Mesenchymal stem cell (in vitro differentiated cells and primary cell): ENCODE data around the gene KRTAP4-16.

Experiments
- DNase-seq: peaks from one replicate; pipeline ENCODE4 v3.0.0-alpha.2; 2013
- H2AFZ ChIP-seq: one replicate; pipeline ENCODE4 v1.6.1; 2013; ENCODE audit warnings: low read depth, mild to moderate bottlenecking, control low read depth, inconsistent platforms, low read length, moderate library complexity
- H2AK5ac ChIP-seq: 2 replicates; pipeline ENCODE4 v1.6.1; 2013; ENCODE audit warnings: low read length, moderate library complexity, mild to moderate bottlenecking, inconsistent platforms; ENCODE audit not compliant: severe bottlenecking
- H2BK120ac ChIP-seq: one replicate; pipeline ENCODE4 v1.6.1; 2013; ENCODE audit warnings: low read depth, mild to moderate bottlenecking, inconsistent platforms, low read length, moderate library complexity
- H2BK12ac ChIP-seq, 2 experiments: one replicate each; pipeline ENCODE4 v1.6.1; 2013; ENCODE audit warnings: inconsistent platforms in 2 of 2, low read length in 2 of 2, mild to moderate bottlenecking in 2 of 2, moderate library complexity in 2 of 2, control low read depth in 1 of 2
- H2BK15ac ChIP-seq: one replicate; pipeline ENCODE4 v1.6.1; 2013; ENCODE audit warnings: mild to moderate bottlenecking, low read depth, inconsistent platforms; ENCODE audit not compliant: poor library complexity, severe bottlenecking
- H2BK5ac ChIP-seq: 2 replicates; pipeline ENCODE4 v1.6.1; 2013; ENCODE audit warnings: low read depth, mild to moderate bottlenecking, low read length, control low read depth, inconsistent platforms; ENCODE audit not compliant: poor library complexity, severe bottlenecking
- H3K14ac ChIP-seq, 2 experiments: one replicate each; pipeline ENCODE4 v1.6.1; 2013; ENCODE audit warnings: inconsistent platforms in 2 of 2, low read length in 2 of 2, control low read depth in 1 of 2, mild to moderate bottlenecking in 1 of 2, moderate library complexity in 1 of 2
- H3K18ac ChIP-seq, 2 experiments: one replicate each; pipeline ENCODE4 v1.6.1; 2013; ENCODE audit warnings: inconsistent platforms in 2 of 2, low read length in 2 of 2, control low read depth in 1 of 2, low read depth in 1 of 2, mild to moderate bottlenecking in 1 of 2
- H3K23ac ChIP-seq, 2 experiments: one replicate each; pipeline ENCODE4 v1.6.1; 2013; ENCODE audit warnings: inconsistent platforms in 2 of 2, low read length in 2 of 2, mild to moderate bottlenecking in 2 of 2, moderate library complexity in 2 of 2, control low read depth in 1 of 2
- H3K27ac ChIP-seq: 2 replicates; pipeline ENCODE4 v1.5.1; 2013; ENCODE audit warnings: mild to moderate bottlenecking, moderate library complexity, low read length, control low read depth, inconsistent platforms; ENCODE audit not compliant: poor library complexity, severe bottlenecking
- H3K27me3 ChIP-seq, 2 experiments: 2 replicates each; pipeline versions ENCODE4 v1.6.1 to v1.7.0; 2013; ENCODE audit warnings: low read length in 2 of 2, mild to moderate bottlenecking in 2 of 2, moderate library complexity in 2 of 2, control low read depth in 1 of 2, inconsistent platforms in 1 of 2; ENCODE audit not compliant: control insufficient read depth in 1 of 2, insufficient read depth in 1 of 2
- H3K36me3 ChIP-seq, 2 experiments: 2 replicates each; pipeline versions ENCODE4 v1.6.1 to v1.7.0; 2013; ENCODE audit warnings: low read length in 2 of 2, control low read depth in 1 of 2, inconsistent platforms in 1 of 2, low read depth in 1 of 2, mild to moderate bottlenecking in 1 of 2; ENCODE audit not compliant: insufficient read depth in 2 of 2, control insufficient read depth in 1 of 2
- H3K4ac ChIP-seq, 2 experiments: one replicate each; pipeline ENCODE4 v1.6.1; 2013; ENCODE audit warnings: inconsistent platforms in 2 of 2, low read length in 2 of 2, mild to moderate bottlenecking in 2 of 2, moderate library complexity in 2 of 2, control low read depth in 1 of 2, low read depth in 1 of 2
- H3K4me1 ChIP-seq: 2 replicates; pipeline ENCODE4 v1.6.1; 2013; ENCODE audit warnings: low read depth, low read length, control low read depth; ENCODE audit not compliant: control insufficient read depth, insufficient read depth
- H3K4me2 ChIP-seq: 2 replicates; pipeline ENCODE4 v1.6.1; 2013; ENCODE audit warnings: low read length, mild to moderate bottlenecking, inconsistent platforms; ENCODE audit not compliant: poor library complexity, severe bottlenecking
- H3K4me3 ChIP-seq, 2 experiments: 2 replicates each; pipeline versions ENCODE4 v1.5.1 to v1.7.0; 2013; ENCODE audit warnings: low read length in 2 of 2, mild to moderate bottlenecking in 2 of 2, control low read depth in 1 of 2, low read depth in 1 of 2; ENCODE audit not compliant: insufficient read depth in 1 of 2
- H3K79me1 ChIP-seq: replicated peaks from 2 replicates; pipeline ENCODE4 v1.6.1; 2013; ENCODE audit warnings: mild to moderate bottlenecking, control low read depth, low read length, inconsistent platforms; ENCODE audit not compliant: poor library complexity, severe bottlenecking
- H3K9ac ChIP-seq: 2 replicates; pipeline ENCODE4 v1.7.0; 2013; ENCODE audit warnings: mild to moderate bottlenecking, low read length, moderate library complexity
- H3K9me3 ChIP-seq: 2 replicates; pipeline ENCODE4 v1.7.0; 2013; ENCODE audit warnings: mild to moderate bottlenecking, low read length; ENCODE audit not compliant: control insufficient read depth
- H4K8ac ChIP-seq: one replicate; pipeline ENCODE4 v1.6.1; 2013; ENCODE audit warnings: inconsistent platforms, mild to moderate bottlenecking, low read length, moderate library complexity
- H4K91ac ChIP-seq: one replicate; pipeline ENCODE4 v1.6.1; 2013; ENCODE audit warnings: mild to moderate bottlenecking, low read length, inconsistent platforms
- WGBS: methylation state at CpG from one replicate; pipeline ENCODE4 v1.1.7; 2013; ENCODE audit warnings: mixed read lengths; 5-methylcytosine and 5-hydroxymethylcytosine counted together

Gene KRTAP4-16

DNA sequence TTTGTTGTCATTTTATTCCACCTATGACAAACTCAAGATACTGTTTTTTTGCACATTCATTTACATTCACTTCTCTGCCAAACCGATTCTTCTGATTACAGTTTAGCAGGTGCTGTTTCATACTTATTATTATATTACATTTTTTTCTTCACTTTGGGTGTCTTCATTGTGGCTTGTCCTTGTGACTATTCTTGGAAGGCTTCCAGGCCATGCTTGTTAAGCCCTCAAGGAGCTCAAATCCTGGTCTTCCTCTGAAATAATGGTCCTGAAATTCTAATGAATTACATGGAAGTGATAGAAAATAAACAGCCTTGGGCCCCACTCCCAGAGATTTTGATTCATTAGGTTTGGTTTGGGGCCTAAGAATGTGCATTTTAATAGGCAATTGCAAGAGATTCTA is 37.7 kb downstream of the KRTAP4-16 start:
- H2AK5ac ChIP-seq = no peak overlapping the region
- no peak overlapping the region for H3K4ac ChIP-seq
- H2BK12ac ChIP-seq = no peak overlapping the region
- H3K4me1 ChIP-seq = peaks cover 7% of the 10 kb centered on the region
- no peak overlapping the region for H3K4me3 ChIP-seq
- no peaks in the 10 kb centered on the region for H3K36me3 ChIP-seq
- no peak overlapping the region for H4K8ac ChIP-seq
- no peaks in the 10 kb centered on the region for H3K9me3 ChIP-seq
- no peak overlapping the region for H3K4me2 ChIP-seq
- H2BK5ac ChIP-seq = no peak overlapping the region
- no peak overlapping the region for H2BK15ac ChIP-seq
- H3K23ac ChIP-seq = no peak overlapping the region
- H2BK120ac ChIP-seq = no peak overlapping the region
- H3K14ac ChIP-seq = no peak overlapping the region
- H3K9ac ChIP-seq = no peak overlapping the region
- H3K18ac ChIP-seq = no peak overlapping the region
- no CpG with 5 or more reads among the region's 1 CpG for WGBS
- H2AFZ ChIP-seq = no peak overlapping the region
- DNase-seq = no peak
- no peaks in the 10 kb centered on the region for H3K79me1 ChIP-seq
- H3K27ac ChIP-seq = no peak overlapping the region
- no peaks in the 10 kb centered on the region for H3K27me3 ChIP-seq
- H4K91ac ChIP-seq = no peak overlapping the region

DNA sequence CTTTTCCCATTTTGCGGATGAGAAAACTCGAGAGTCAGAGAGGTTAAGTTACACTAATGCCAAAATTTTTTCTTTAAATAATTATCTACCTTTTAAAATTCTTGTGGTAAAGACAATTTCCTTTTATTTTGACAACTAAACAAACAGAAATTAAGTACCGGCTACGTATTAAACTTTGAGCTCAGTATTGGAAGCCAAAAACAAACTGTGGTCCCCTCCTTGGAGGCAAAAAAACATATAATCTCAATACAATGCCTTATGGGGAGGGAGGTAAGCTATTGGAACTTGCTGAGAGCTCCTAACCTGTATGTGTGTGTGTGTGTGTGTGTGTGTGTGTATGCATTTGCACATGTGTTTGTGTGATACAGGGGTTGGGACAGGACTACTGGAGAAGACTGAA is 38.6 kb downstream of the KRTAP4-16 start:
- H3K79me1 ChIP-seq = no peaks in the 10 kb centered on the region
- H4K8ac ChIP-seq = no peak overlapping the region
- H3K27ac ChIP-seq = no peak overlapping the region
- peaks cover 9% of the 10 kb centered on the region for H3K4me1 ChIP-seq
- WGBS = 80% methylated on average over 2 of the region's 4 CpGs
- H2AK5ac ChIP-seq = no peak overlapping the region
- H3K14ac ChIP-seq = no peak overlapping the region
- DNase-seq = no peak
- no peak overlapping the region for H3K4ac ChIP-seq
- H3K9ac ChIP-seq = no peak overlapping the region
- H3K23ac ChIP-seq = no peak overlapping the region
- no peak overlapping the region for H2AFZ ChIP-seq
- H2BK15ac ChIP-seq = no peak overlapping the region
- no peak overlapping the region for H2BK120ac ChIP-seq
- H2BK5ac ChIP-seq = no peak overlapping the region
- H2BK12ac ChIP-seq = no peak overlapping the region
- H3K4me3 ChIP-seq = no peak overlapping the region
- no peaks in the 10 kb centered on the region for H3K36me3 ChIP-seq
- H3K18ac ChIP-seq = no peak overlapping the region
- H3K9me3 ChIP-seq = no peaks in the 10 kb centered on the region
- no peak overlapping the region for H3K4me2 ChIP-seq
- H3K27me3 ChIP-seq = no peaks in the 10 kb centered on the region
- H4K91ac ChIP-seq = no peak overlapping the region

DNA sequence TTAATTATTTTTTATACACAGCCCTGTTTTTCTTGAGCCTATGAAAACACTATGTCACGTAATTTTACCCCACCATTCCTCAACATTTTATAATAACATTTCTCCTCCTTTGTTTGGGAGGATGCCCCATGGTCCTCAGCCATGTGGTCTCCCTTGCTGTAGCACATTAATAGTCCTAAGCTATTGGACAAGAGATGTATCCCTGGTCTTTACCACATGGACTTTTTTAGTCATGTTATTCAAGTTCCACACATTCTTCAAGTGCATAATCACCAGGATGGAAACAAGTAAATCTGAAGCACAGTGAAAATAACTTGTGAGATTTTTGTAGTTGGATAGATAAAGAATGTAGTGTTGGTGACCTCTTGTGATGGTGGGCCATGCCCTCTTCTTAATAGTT is 40.0 kb downstream of the KRTAP4-16 start:
- Histone ChIP-seq H3K36me3 (no peaks in the 10 kb centered on the region), H3K9me3 (no peaks in the 10 kb centered on the region), H2BK12ac (no peak overlapping the region), H3K23ac (no peak overlapping the region), H2BK5ac (peak overlapping the region; percentile 99), H3K27ac (peak overlapping the region; percentile 93), H3K4ac (no peak overlapping the region), H3K18ac (no peak overlapping the region), H3K27me3 (no peaks in the 10 kb centered on the region), H2AFZ (no peak overlapping the region), H2BK15ac (no peak overlapping the region), H3K79me1 (no peaks in the 10 kb centered on the region), H2AK5ac (no peak overlapping the region), H3K4me2 (no peak overlapping the region), H4K8ac (no peak overlapping the region), H2BK120ac (peak overlapping the region; percentile 15), H3K14ac (no peak overlapping the region), H3K4me1 (peaks cover 9% of the 10 kb centered on the region), H3K4me3 (no peak overlapping the region), H3K9ac (peak overlapping the region; percentile 70), H4K91ac (no peak overlapping the region)
- 60% methylated on average over 1 of the region's 1 CpG for WGBS
- peak; percentile 70 for DNase-seq

DNA sequence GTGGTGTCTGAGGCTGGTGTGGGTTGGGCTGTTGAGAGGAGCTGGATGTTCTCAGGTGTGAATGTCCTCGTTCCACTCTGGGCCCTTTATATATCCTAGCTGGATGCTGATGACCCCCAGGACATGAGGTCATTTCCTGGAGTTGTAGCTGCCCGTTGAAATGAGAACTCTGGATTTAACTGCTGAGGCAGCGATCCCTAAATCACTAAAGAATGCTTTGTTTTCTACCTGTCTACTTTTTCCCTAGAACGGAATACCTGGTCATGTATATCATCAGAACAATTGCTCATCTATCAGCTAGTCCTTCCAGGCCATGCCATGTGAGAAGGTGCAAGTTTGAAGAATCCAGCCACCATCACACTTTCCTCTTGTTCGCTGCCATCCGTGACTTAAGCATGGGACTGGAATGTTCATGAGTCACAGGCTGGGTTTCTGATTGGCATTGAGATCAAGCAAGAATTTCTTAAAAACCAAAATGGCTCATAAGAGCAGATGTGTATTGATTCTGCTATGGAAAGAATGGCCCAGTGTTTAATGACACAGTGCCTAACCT is 41.9 kb downstream of the KRTAP4-16 start, which contains the start of gene KRTAP2-3:
KRTAP2-3 (minus strand) TSS at position 63 of the 553 bp plus-strand sequence. CDS start 64 bp downstream, outside the sequence.
- H3K9ac ChIP-seq = peak within 1 kb of the TSS; percentile 70
- no peak within 1 kb of the TSS for H3K18ac ChIP-seq
- no peaks in the 10 kb centered on the region for H3K79me1 ChIP-seq
- H4K91ac ChIP-seq = no peak within 1 kb of the TSS
- H3K4me1 ChIP-seq = peaks cover 7% of the 10 kb centered on the region
- H2BK120ac ChIP-seq = no peak within 1 kb of the TSS
- H3K27ac ChIP-seq = peak within 1 kb of the TSS; percentile 87
- H3K4me3 ChIP-seq = no peak within 1 kb of the TSS
- 24% methylated on average over 6 of the region's 6 CpGs for WGBS
- H3K9me3 ChIP-seq = no peaks in the 10 kb centered on the region
- peak; percentile 82 for DNase-seq
- no peak within 1 kb of the TSS for H3K4me2 ChIP-seq
- no peak within 1 kb of the TSS for H2BK12ac ChIP-seq
- H2AK5ac ChIP-seq = peak within 1 kb of the TSS; percentile 28
- H2BK5ac ChIP-seq = peak within 1 kb of the TSS; percentile 5
- H3K36me3 ChIP-seq = no peaks in the 10 kb centered on the region
- no peak within 1 kb of the TSS for H3K23ac ChIP-seq
- no peaks in the 10 kb centered on the region for H3K27me3 ChIP-seq
- no peak within 1 kb of the TSS for H3K4ac ChIP-seq
- no peak within 1 kb of the TSS for H2BK15ac ChIP-seq
- H2AFZ ChIP-seq = no peak within 1 kb of the TSS
- H4K8ac ChIP-seq = no peak within 1 kb of the TSS
- no peak within 1 kb of the TSS for H3K14ac ChIP-seq
